DND-41 (cell line): ENCODE data around the gene FCHO2.

ENCODE experiments used
- EZH2 ChIP-seq: IDR thresholded peaks from 3 replicates; pipeline ENCODE4 v1.6.1; 2012; ENCODE audit warnings: borderline replicate concordance, low read depth, mild to moderate bottlenecking, moderate library complexity, low read length, inconsistent platforms; ENCODE audit not compliant: severe bottlenecking
- TF ChIP-seq, protein P1 (sequence below): IDR thresholded peaks from 2 replicates; pipeline ENCODE4 v1.5.1; 2012; ENCODE audit warnings: borderline replicate concordance, low read length, moderate library complexity, mild to moderate bottlenecking; ENCODE audit not compliant: poor library complexity, severe bottlenecking; ENCODE audit errors: extremely low read depth

DNA sequence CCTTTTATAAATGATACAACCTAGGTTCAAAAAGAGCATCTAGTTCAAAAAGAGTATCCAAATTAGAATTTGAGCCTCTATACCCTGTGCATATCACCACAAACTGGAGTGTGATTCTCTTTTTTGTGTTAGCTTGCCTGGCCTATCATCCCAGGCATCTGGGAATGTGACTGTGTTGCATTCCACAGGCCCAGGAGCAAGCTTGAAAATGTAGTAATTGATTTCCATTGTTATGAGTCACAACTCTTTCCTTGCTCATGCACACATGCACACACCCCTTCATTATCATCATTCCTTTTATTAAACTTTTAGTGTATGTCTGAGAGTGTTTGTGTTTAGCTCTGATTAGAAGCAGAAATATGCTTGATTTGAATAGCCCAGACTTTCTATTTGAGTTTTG, 75.2 kb downstream of the FCHO2 start:
- TF ChIP-seq, protein P1, sequence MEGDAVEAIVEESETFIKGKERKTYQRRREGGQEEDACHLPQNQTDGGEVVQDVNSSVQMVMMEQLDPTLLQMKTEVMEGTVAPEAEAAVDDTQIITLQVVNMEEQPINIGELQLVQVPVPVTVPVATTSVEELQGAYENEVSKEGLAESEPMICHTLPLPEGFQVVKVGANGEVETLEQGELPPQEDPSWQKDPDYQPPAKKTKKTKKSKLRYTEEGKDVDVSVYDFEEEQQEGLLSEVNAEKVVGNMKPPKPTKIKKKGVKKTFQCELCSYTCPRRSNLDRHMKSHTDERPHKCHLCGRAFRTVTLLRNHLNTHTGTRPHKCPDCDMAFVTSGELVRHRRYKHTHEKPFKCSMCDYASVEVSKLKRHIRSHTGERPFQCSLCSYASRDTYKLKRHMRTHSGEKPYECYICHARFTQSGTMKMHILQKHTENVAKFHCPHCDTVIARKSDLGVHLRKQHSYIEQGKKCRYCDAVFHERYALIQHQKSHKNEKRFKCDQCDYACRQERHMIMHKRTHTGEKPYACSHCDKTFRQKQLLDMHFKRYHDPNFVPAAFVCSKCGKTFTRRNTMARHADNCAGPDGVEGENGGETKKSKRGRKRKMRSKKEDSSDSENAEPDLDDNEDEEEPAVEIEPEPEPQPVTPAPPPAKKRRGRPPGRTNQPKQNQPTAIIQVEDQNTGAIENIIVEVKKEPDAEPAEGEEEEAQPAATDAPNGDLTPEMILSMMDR: no peak
- no peak for TF ChIP-seq EZH2
